Measurements from ENCODE around the gene WDR45B.

GRCh38 chr17:82670661-82671450 is 22.6 kb upstream of the WDR45B start:
- TF ChIP-seq CTCF (IDR thresholded peaks at IDR 0.05 in 8 of 11, conservative IDR thresholded peaks at IDR 0.05 in 3 of 11) = no peak
- no peak for TF ChIP-seq POLR2AphosphoS5 (IDR thresholded peaks at IDR 0.05)

Measured in spleen (tissue), 7 donors.